NOMO-1 treated with dmso at 0.1 percent for 144 hours (cell line): Measurements from ENCODE around the gene CPA3.

ENCODE experiments used
- DNase-seq: peaks from one replicate; lab custom pipeline; 2025; ENCODE audit not compliant: unreplicated experiment; lab: John Stamatoyannopoulos, UW

CPA3 gene

GRCh38 chr3:148857316-148857715 is 7.8 kb upstream of the CPA3 start:
- DNase-seq: no peak

- DNase-seq: no peak
These were observed 3.7 kb upstream of the CPA3 start for GRCh38 chr3:148861277-148861869.

- no peak for DNase-seq
These were observed 1.8 kb upstream of the CPA3 start for GRCh38 chr3:148863297-148863696.

DNA sequence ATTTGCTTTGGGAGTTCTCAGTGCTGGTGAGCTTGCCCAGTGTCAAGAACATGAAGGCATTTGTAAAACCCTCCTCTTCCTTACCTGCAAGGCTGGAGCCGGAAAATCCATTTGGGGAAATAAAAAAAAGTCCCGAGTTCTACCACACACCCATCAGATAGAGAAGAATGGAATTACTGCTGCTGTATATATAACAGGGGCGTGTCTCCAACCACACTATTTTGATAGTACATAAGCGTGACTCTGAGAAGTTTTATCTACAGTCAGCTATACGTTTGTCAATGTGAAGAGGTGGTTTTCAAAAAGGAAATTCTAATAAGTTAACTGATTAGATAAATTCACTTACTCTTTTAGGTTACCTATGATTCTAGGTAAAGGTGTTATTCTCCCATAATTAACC is 1.3 kb upstream of the CPA3 start:
- no peak for DNase-seq

DNA sequence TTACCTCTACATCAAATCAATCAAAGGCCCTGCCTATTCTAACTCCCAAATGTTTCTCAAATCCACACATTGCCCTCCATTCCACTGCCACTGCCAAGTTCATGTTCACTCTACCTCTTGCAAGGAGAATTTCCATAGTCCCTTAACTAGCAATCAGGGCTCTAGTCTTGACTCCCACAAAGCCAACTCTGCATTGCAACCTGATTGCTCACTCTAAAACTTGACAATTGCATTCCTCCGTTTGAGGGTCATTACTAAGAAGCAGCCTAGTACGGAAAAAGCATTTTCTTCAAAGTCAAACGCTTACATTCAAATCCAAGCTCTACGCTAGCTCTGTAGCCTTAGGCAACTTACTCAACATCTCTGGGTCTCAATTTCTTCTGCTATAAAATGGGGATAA is 1.2 kb downstream of the CPA3 start:
- no peak for DNase-seq

DNA sequence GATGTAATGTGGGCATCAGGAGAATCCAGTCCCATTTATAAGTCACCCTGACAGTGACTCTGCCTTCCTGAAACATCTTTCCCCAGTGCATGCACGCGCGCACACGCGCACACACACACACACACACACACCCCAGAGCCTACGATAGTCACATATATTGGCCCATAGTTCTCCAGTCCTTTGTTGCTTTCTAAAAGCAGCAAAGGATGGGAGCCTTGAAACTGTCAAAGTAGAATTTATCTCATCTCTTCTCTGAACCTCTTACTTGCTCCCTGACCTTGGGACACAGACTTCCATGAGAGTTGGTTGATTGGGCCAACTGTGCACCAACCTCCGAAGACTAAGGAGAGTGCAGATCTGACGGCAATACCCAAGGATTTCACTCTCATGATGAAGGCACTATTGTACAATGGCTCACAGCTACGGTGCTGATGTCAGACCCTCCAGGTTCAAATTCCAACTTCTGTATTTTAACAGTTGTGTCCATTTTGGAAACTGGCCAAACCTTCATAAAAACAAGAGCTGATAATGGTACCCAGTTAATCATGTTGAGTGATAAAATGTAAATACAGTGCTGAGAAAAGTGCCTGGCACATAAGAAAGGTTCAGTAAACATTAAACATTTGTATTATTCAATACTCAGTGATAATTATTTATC is 8.3 kb downstream of the CPA3 start:
- no peak for DNase-seq

DNA sequence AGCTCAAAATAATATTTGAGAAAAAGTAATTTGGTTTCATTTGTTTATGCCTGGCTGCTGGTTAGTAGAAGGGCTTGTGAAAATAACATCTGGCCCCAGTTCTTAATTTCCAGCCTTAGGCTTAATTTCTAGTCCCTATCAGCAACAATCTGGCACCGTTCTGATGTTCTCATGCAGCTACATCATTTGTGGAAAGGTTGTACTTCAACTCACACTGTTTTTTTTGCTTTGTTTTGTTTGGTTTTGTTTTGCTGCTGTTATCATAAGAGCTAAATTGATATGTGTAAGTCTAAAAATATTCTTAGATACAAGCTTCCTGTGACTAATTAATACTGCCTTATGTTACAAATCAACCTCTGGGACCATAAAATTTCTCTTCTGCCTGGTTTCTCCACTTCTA is 8.9 kb downstream of the CPA3 start:
- DNase-seq: no peak

GRCh38 chr3:148878095-148878494 is 13.0 kb downstream of the CPA3 start:
- DNase-seq: no peak

DNA sequence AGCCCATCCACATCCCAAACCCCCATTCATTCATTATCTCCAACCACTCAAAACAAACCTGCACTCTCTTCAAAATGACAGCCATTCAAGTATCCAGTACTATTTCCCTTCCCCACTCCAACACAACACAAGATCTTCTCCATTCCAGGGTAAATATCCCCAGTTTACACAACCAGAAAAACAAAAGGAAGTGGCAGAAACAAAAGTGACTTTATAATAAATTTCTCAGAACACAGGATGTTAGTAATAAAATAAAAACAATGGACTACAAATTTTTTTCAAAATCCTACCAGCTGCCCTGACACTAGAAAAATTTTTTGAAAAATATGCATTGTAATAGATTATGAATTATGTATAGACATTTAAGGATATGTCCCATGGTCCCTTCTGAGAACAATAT is 14.2 kb downstream of the CPA3 start:
- DNase-seq: no peak

- DNase-seq: peak; percentile 13
These were observed 15.6 kb downstream of the CPA3 start for GRCh38 chr3:148880681-148881080.

- DNase-seq: no peak
These were observed 16.2 kb downstream of the CPA3 start for GRCh38 chr3:148881286-148881685.

DNA sequence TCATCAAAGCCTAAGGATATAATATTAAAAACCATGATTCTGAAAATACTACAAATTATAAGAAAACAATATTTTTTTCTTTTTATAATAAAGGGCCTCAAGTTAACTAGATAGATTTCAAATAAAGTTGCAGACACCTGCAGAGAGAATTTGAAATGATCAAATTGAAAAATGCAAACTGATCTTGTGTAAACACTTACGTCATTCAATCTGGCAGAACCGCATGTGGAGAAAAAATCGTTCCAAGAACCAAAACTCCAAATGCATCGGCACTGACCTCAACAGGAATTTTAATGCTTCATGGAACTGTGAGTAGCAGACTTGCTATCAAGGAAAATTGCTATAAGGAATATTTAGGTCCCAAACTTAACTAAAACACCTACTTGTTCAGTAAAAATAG is 17.2 kb downstream of the CPA3 start:
- no peak for DNase-seq

DNA sequence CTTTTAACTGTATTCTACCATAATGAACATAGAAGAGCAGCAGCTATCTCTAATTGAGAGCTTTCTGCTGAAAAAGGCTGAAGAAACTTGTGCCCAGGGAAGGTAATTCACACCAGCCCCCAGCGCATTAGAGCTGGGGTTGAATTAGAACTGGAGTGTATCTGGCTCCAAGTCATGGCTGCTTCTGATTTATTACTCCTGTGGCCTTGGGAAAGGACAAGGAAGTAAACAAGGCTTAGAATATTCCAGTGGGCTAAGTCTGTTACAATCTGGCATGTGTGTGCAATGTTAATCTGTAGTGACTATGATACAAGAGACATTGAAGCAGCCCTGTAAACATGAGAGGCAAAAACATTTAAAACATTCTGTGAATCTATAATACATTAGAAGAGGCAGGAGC is 18.1 kb downstream of the CPA3 start:
- DNase-seq: no peak

- no peak for DNase-seq
These were observed 19.2 kb downstream of the CPA3 start for GRCh38 chr3:148884261-148884660.

DNA sequence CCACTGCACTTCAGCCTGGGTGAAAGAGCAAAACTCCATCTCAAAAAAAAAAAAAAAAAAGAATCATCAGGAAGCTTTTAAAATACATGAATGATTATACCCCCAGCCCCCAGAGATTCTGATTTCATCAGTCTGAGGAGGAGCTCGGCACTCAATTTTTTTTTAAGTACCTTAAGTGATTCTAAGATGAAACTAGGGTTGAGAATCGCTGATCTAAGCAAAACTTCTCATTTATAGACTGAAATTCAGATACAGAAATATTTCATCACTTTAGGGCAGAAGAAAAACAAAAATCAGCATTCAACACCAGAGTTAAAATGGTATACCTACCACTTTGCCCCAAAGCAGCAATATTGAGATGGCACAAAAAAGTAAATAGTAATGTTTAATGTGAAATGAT is 24.7 kb downstream of the CPA3 start:
- DNase-seq: no peak

GRCh38 chr3:148896062-148896461 is 31.0 kb downstream of the CPA3 start:
- DNase-seq: no peak

DNA sequence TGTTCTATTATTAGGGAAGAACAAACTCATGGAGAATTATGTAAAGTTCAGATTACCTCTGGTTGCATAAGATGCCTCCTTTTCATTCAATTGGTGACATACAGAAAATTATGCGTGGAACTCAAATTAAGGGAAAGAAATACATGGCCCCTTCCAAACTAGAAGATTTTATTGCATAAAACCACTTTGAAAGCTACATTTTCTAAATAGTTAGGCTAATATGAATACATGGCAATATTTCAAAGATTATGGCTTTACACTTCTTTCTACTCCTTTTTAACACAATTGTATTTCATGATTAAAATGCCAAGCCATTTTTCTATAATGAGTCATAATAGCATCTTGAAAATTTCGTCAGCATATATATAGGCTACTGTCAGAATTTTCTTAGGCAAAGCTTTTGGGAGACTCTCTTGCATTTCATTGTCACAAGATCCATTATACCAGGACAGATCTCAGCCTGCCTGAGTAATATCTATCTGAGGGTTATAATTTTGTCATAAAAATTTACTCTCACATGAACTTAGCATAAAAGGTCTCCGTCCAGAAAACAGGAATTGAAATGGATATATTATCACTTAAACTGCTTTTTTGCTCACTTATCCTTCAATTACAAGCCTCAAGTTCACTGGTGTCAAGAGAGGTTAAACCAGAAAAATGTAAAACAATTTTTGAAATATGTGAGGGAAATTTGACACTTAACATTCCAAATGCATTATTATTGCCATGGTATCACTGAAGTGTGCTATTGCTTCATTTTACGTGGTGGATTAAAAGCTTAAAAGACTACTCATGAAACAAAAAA is 37.1 kb downstream of the CPA3 start:
- DNase-seq: no peak

DNA sequence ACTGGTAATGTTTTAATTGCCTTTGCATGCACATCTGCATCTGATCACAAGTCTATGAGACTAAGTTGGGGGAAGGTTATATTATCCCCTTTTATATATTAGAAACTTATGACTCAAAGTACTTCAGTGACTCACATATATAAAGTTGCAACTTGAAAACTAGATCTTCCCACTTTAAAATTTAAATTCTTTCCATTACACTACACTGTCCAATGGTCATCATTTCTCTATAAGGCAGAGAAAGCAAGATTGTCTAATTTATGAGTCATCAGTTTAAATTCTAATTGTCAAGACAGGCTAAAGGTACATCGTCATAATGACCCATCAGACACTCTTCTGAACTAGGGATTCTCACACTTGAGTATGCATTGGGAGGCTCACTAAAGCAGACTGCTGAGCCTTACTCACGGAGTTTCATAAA is 37.9 kb downstream of the CPA3 start:
- DNase-seq: no peak

DNA sequence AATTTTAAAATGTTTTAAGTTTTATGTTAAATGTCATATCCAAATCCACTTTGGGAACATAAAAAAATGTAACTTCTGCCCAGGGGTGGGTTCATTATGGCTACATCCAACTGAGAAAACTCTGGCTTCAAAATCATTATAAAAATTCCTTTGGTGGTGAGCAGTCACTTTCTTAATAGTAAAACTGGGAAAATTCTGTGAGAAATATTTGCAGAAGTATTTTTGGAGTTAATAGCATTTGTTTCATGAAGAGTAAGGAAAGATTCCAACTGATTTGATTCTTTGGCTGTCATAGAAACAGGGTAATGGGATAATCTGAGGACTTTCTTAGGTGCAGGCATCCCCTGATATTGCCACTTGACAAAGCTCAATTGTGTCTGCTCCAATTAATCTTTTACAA is 38.8 kb downstream of the CPA3 start:
- no peak for DNase-seq

- DNase-seq: no peak
These were observed 41.6 kb downstream of the CPA3 start for GRCh38 chr3:148906667-148907066.

DNA sequence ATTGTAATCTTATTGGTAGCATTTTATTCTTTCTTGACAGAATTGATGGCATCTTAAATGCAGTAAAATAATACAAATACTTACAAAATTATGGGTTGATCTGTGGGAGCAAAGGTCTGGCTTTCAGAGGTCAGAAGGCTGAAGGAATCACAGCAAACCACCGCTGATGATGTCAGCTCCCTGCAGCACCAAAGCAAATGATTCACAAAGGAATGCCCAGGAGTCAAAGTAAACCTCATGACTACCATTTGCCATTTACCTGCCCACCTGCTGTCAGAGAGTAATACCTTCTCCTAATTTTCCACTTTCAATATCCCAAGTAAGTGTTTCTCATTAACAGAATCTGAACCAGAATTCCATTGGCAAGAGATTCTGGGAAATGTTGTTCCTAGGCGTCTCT is 46.1 kb downstream of the CPA3 start:
- DNase-seq: no peak

DNA sequence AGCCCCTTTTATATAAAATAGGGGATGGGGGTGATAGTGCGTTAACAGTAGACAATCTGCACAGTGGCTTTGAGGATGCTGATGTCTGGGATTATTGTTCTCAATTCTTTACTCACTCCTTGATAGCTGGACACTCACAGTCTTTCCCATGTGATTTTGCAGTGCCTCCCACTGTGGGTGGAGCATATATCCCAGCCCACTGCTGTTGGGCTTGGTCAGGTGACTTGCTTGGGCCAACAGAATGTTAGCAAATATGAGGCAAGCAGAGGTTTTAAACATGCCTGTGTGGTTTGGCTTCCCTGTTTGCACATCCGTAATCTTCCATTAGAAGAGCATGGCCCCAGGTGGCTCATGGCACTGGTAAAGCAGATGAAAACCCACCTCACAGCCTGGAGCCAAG is 46.5 kb downstream of the CPA3 start:
- no peak for DNase-seq
